Endothelial cell of umbilical vein (primary cell): ENCODE measurements around the gene HUNK. TPM values are rescaled to one million over a fixed set of nuclear protein-coding genes. Genes with fewer than 3 reads are reported as not detected.

Source experiments
- BruUV-seq: library from RNA; stranded (reverse); fragments of 400-500 nt; replicated peaks from 2 replicates; lab custom pipeline; 2021; lab: Mats Ljungman, UMichigan
- CTCF ChIA-PET: fragments of 300-600, 350-600 bp; sonication (Branson Sonifier 250); formaldehyde crosslinking; loops from one replicate; lab custom pipeline; 2021; ENCODE audit warnings: antibody characterized with exemption, inconsistent platforms; lab: Charles Lee
- POLR2A ChIA-PET: fragments of 300-600, 350-600 bp; sonication (Branson Sonifier 250); formaldehyde crosslinking; loops from one replicate; lab custom pipeline; 2021; ENCODE audit warnings: antibody characterized with exemption, inconsistent platforms; lab: Charles Lee
- DNase-seq: peaks from one replicate; pipeline ENCODE4 v3.0.0-alpha.2; 2011; ENCODE audit warnings: low read depth, low spot score
- FAIRE-seq: peaks from 2 replicates; lab custom pipeline; 2011; peaks lifted over from hg19 to GRCh38; lab: Jason Lieb, UNC
- H2AFZ ChIP-seq: 2 replicates; pipeline ENCODE4 v1.6.0; 2012; ENCODE audit warnings: low read depth, low read length, control low read depth, inconsistent platforms
- H3K27ac ChIP-seq: 2 replicates; pipeline ENCODE4 v1.5.1; 2011; ENCODE audit warnings: low read depth, mild to moderate bottlenecking, control low read depth, low read length, moderate library complexity; ENCODE audit not compliant: insufficient read depth
- H3K27me3 ChIP-seq, 2 experiments: 2 replicates each; pipeline versions ENCODE4 v1.6.0 to v1.6.1; 2011; ENCODE audit warnings: low read length in 2 of 2, mixed read lengths in 1 of 2; ENCODE audit not compliant: control insufficient read depth in 2 of 2, insufficient read depth in 2 of 2
- H3K36me3 ChIP-seq, 2 experiments: 2 replicates in 1 of 2; 3 replicates in 1 of 2; pipeline ENCODE4 v1.5.1; 2011; ENCODE audit warnings: low read length in 2 of 2, mild to moderate bottlenecking in 1 of 2, moderate library complexity in 1 of 2; ENCODE audit not compliant: control insufficient read depth in 2 of 2, insufficient read depth in 2 of 2; ENCODE audit errors: extremely low read depth in 1 of 2
- H3K4me1 ChIP-seq: 3 replicates; pipeline ENCODE4 v1.5.1; 2011; ENCODE audit warnings: mild to moderate bottlenecking, low read length; ENCODE audit not compliant: control insufficient read depth, insufficient read depth; ENCODE audit errors: extremely low read depth
- H3K4me2 ChIP-seq: 2 replicates; pipeline ENCODE4 v1.6.1; 2011; ENCODE audit warnings: low read length, control low read depth, mixed read lengths; ENCODE audit not compliant: insufficient read depth
- H3K4me3 ChIP-seq, 3 experiments: fragments of 200-600 bp in 1 of 3; sonication (generic), shearing (Covaris generic) in 1 of 3; replicated peaks in 1 of 3; 2 replicates each; pipeline ENCODE4 v1.5.1; 2011 to 2016; ENCODE audit warnings: control low read depth in 3 of 3, low read length in 3 of 3, mild to moderate bottlenecking in 2 of 3, inconsistent platforms in 1 of 3, low read depth in 1 of 3, moderate library complexity in 1 of 3; ENCODE audit not compliant: insufficient read depth in 1 of 3
- H3K79me2 ChIP-seq: 2 replicates; pipeline ENCODE4 v1.6.0; 2012; ENCODE audit warnings: low read length, inconsistent platforms; ENCODE audit not compliant: control insufficient read depth, insufficient read depth
- H3K9ac ChIP-seq: replicated peaks from 2 replicates; pipeline ENCODE3; 2011; ENCODE audit warnings: low read length, control low read depth; ENCODE audit not compliant: insufficient read depth; ENCODE audit errors: extremely low read depth
- H3K9me1 ChIP-seq: replicated peaks from 3 replicates; pipeline ENCODE4 v1.6.0; 2011; ENCODE audit warnings: mild to moderate bottlenecking, low read length; ENCODE audit not compliant: control insufficient read depth, insufficient read depth; ENCODE audit errors: extremely low read depth
- H3K9me3 ChIP-seq: replicated peaks from 2 replicates; pipeline ENCODE4 v1.5.1; 2012; ENCODE audit warnings: low read length, inconsistent platforms; ENCODE audit not compliant: control insufficient read depth, insufficient read depth
- H4K20me1 ChIP-seq: replicated peaks from 2 replicates; pipeline ENCODE3; 2011; ENCODE audit warnings: mild to moderate bottlenecking, low read length; ENCODE audit not compliant: control insufficient read depth, insufficient read depth; ENCODE audit errors: extremely low read depth
- CTCF ChIP-seq, 2 donors: IDR thresholded peaks; 1 replicate in 1 of 2; 2 replicates in 1 of 2; pipeline ENCODE4 v1.5.1; 2011; ENCODE audit warnings: low read length in 2 of 2, mild to moderate bottlenecking in 2 of 2, moderate library complexity in 2 of 2, control low read depth in 1 of 2, inconsistent platforms in 1 of 2, low read depth in 1 of 2; ENCODE audit not compliant: insufficient read depth in 1 of 2; ENCODE audit errors: extremely low read depth in 1 of 2
- EZH2 ChIP-seq: IDR thresholded peaks from 2 replicates; pipeline ENCODE4 v1.6.1; 2012; ENCODE audit warnings: borderline replicate concordance, low read depth, mild to moderate bottlenecking, moderate library complexity, low read length, inconsistent platforms; ENCODE audit not compliant: severe bottlenecking
- FOS ChIP-seq: IDR thresholded peaks from 2 replicates; pipeline ENCODE4 v1.6.1; 2011; ENCODE audit warnings: mild to moderate bottlenecking, low read length, moderate library complexity, borderline replicate concordance; ENCODE audit not compliant: insufficient read depth
- GATA2 ChIP-seq: IDR thresholded peaks from 2 replicates; pipeline ENCODE4 v1.7.0; 2011; ENCODE audit warnings: low read depth, mild to moderate bottlenecking, moderate library complexity, mixed read lengths, low read length; ENCODE audit not compliant: insufficient read length, insufficient read depth
- JUN ChIP-seq: IDR thresholded peaks from 2 replicates; pipeline ENCODE4 v1.6.1; 2011; ENCODE audit warnings: borderline replicate concordance, low read depth; ENCODE audit not compliant: insufficient read length, insufficient read depth
- MYC ChIP-seq: IDR thresholded peaks from one replicate; pipeline ENCODE4 v1.6.1; 2011; ENCODE audit warnings: mild to moderate bottlenecking, low read depth, low read length
- POLR2A ChIP-seq: IDR thresholded peaks from 2 replicates; pipeline ENCODE4 v1.6.1; 2012; ENCODE audit warnings: low read depth, mild to moderate bottlenecking, control low read depth, low read length
- POLR2AphosphoS5 ChIP-seq: IDR thresholded peaks from 2 replicates; pipeline ENCODE4 v1.6.1; 2012; ENCODE audit warnings: low read depth, mild to moderate bottlenecking, control low read depth, low read length, moderate library complexity; ENCODE audit not compliant: insufficient read depth
- dilution Hi-C: fragments of 300-500 bp; cut with MboI; formaldehyde crosslinking; loops from one replicate; pipeline ENCODE4 v1.15.0; 2019; ENCODE audit warnings: low sequenced_read_pairs; ENCODE audit not compliant: extremely low pct_ligation_motif_present
- intact Hi-C: fragments of 100-400 bp; cut with micrococcal nuclease; formaldehyde crosslinking; loops from one replicate; pipeline ENCODE4 v1.10.0; 2022
- polyA plus RNA-seq, 4 experiments: library from polyadenylated mRNA; depleted of rRNA in 3 of 4; stranded (reverse) in 3 of 4; unstranded in 1 of 4; fragments of >200 nt; gene quantifications; 2 replicates each; pipeline versions ENCODE4 v1.2.1 to v1.2.3, GENCODE V29; 2011 to 2012; ENCODE audit warnings: missing spikeins in 1 of 4
- total RNA-seq: library from RNA; stranded (reverse); gene quantifications from 2 replicates; pipeline ENCODE4 v1.2.3, GENCODE V29; 2021
- TF ChIP-seq, protein P1 (sequence below): IDR thresholded peaks from 2 replicates; pipeline ENCODE4 v1.6.1; 2011; ENCODE audit not compliant: insufficient read depth, insufficient read length

The HUNK gene
- total and polyA plus RNA-seq, 2 donors (not counting 3 experiments of a cell fraction or from before 2014, with no cell fraction given) = not detected

GRCh38 chr21:31905503-31906451 lies 33.0 kb downstream of the HUNK start:
- no peaks in the 10 kb centered on the region for H3K9me3 ChIP-seq
- no peaks in the 10 kb centered on the region for H3K4me1 ChIP-seq
- H2AFZ ChIP-seq = no peak overlapping the region
- POLR2A ChIA-PET = no interaction called here
- H3K36me3 ChIP-seq = no peaks in the 10 kb centered on the region
- H3K9me1 ChIP-seq = no peaks in the 10 kb centered on the region
- CTCF ChIA-PET = interaction anchor here (0.6 kb wide), 1 partner anchor 191 kb away, joined by 3 read pairs; no protein-coding TSS in a partner anchor
- no peak overlapping the region for H3K4me2 ChIP-seq
- no peak overlapping the region for H3K27ac ChIP-seq
- dilution Hi-C loops = no loop called here
- no peak overlapping the region for H3K4me3 ChIP-seq
- BruUV-seq = no TSS peak
- no peak overlapping the region for H3K9ac ChIP-seq
- H4K20me1 ChIP-seq = no peaks in the 10 kb centered on the region
- peaks cover 0 to 9% of the 10 kb centered on the region in 2 experiments for H3K27me3 ChIP-seq
- DNase-seq (no peak), FAIRE-seq (no peak)
- H3K79me2 ChIP-seq = no peaks in the 10 kb centered on the region
- no peak for TF ChIP-seq POLR2AphosphoS5
- no peak for TF ChIP-seq FOS
- no peak for TF ChIP-seq GATA2
- TF ChIP-seq, protein P1, sequence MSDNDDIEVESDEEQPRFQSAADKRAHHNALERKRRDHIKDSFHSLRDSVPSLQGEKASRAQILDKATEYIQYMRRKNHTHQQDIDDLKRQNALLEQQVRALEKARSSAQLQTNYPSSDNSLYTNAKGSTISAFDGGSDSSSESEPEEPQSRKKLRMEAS = no peak
- TF ChIP-seq CTCF (IDR thresholded peaks at IDR 0.05; ENCODE audit: extremely low read depth in 1 of 2, insufficient read depth in 1 of 2, low read depth in 1 of 2, low read length in 2 of 2) = no peak
- TF ChIP-seq EZH2 = no peak
- no peak for TF ChIP-seq JUN
- TF ChIP-seq MYC = no peak
- TF ChIP-seq POLR2A = no peak
- intact Hi-C loops = no loop called here
